Stimulated activated CD4-positive, alpha-beta T cell treated with anti-CD3 and anti-CD28 coated beads, Interleukin-1b, Interleukin-23, amount 100 ng/mL, for 48 hours (primary cell): Measurements from ENCODE around the gene IGF2R.

Experiments
- DNase-seq: peaks from one replicate; pipeline ENCODE4 v3.0.0-alpha.2; 2020

Gene IGF2R

GRCh38 chr6:160055813-160056212 lies 86.9 kb downstream of the IGF2R start:
- DNase-seq: no peak

GRCh38 chr6:160057080-160057479 lies 88.2 kb downstream of the IGF2R start:
- no peak for DNase-seq

GRCh38 chr6:160058603-160059215 lies 89.8 kb downstream of the IGF2R start:
- no peak for DNase-seq

- DNase-seq: no peak
Observed at GRCh38 chr6:160060221-160060620, 91.3 kb downstream of the IGF2R start.

- DNase-seq: no peak
Observed at GRCh38 chr6:160060920-160061447, 92.1 kb downstream of the IGF2R start.

- no peak for DNase-seq
Observed at GRCh38 chr6:160063771-160064413, 95.0 kb downstream of the IGF2R start.

GRCh38 chr6:160065200-160065599 lies 96.3 kb downstream of the IGF2R start:
- no peak for DNase-seq

- DNase-seq: no peak
Observed at GRCh38 chr6:160067564-160067963, 98.7 kb downstream of the IGF2R start.

- no peak for DNase-seq
Observed at GRCh38 chr6:160068346-160068745, 99.5 kb downstream of the IGF2R start.

- DNase-seq: no peak
Observed at GRCh38 chr6:160069050-160069454, 100.2 kb downstream of the IGF2R start.

- DNase-seq: no peak
Observed at GRCh38 chr6:160069459-160069858, 100.6 kb downstream of the IGF2R start.

GRCh38 chr6:160070427-160070826 lies 101.5 kb downstream of the IGF2R start:
- no peak for DNase-seq

- DNase-seq: no peak
Observed at GRCh38 chr6:160070831-160071230, 101.9 kb downstream of the IGF2R start.

GRCh38 chr6:160071805-160072690 lies 103.2 kb downstream of the IGF2R start:
- no peak for DNase-seq

- DNase-seq: no peak
Observed at GRCh38 chr6:160073272-160073671, 104.4 kb downstream of the IGF2R start.

GRCh38 chr6:160076009-160076408 lies 107.1 kb downstream of the IGF2R start:
- no peak for DNase-seq

- DNase-seq: no peak
Observed at GRCh38 chr6:160077024-160077423, 108.1 kb downstream of the IGF2R start.

GRCh38 chr6:160077526-160077925 lies 108.6 kb downstream of the IGF2R start:
- no peak for DNase-seq

GRCh38 chr6:160078883-160079685 lies 110.2 kb downstream of the IGF2R start:
- no peak for DNase-seq

- no peak for DNase-seq
Observed at GRCh38 chr6:160079686-160080043, 110.8 kb downstream of the IGF2R start.

GRCh38 chr6:160080097-160080496 lies 111.2 kb downstream of the IGF2R start:
- DNase-seq: no peak

- no peak for DNase-seq
Observed at GRCh38 chr6:160081398-160081797, 112.5 kb downstream of the IGF2R start.

GRCh38 chr6:160082627-160083026 lies 113.7 kb downstream of the IGF2R start:
- no peak for DNase-seq
